Left hindlimb (tissue), 1 donor: Measurements from ENCODE around the gene USP3.

Experiments used
- DNase-seq: peaks from one replicate; pipeline ENCODE4 v3.0.0-alpha.2; 2018

The USP3 gene

GRCh38 chr15:63497642-63498467 lies 6.5 kb upstream of the USP3 start:
- DNase-seq, result no peak

GRCh38 chr15:63499175-63499549 lies 5.2 kb upstream of the USP3 start:
- no peak for DNase-seq

DNA sequence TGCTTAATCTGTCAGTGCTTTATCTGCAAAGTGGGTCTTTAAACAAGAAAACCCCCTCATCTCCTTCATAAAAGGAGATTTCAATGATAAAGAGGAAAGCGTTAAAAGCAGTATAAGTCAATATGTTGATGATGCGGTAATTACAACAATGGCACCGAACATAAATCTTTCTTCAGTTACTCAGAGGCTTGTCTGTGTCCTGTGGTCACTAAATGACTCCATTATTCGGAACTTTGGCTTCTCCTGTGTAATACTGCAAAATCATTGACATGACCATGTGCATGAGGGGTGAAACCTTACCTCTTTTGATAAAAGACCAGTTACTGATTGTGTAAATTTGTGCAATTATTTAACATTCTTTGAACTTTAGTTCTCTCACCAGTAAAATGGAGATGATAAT lies 4.8 kb upstream of the USP3 start:
- DNase-seq, result no peak

GRCh38 chr15:63500265-63501250 lies 3.8 kb upstream of the USP3 start:
- no peak for DNase-seq

DNA sequence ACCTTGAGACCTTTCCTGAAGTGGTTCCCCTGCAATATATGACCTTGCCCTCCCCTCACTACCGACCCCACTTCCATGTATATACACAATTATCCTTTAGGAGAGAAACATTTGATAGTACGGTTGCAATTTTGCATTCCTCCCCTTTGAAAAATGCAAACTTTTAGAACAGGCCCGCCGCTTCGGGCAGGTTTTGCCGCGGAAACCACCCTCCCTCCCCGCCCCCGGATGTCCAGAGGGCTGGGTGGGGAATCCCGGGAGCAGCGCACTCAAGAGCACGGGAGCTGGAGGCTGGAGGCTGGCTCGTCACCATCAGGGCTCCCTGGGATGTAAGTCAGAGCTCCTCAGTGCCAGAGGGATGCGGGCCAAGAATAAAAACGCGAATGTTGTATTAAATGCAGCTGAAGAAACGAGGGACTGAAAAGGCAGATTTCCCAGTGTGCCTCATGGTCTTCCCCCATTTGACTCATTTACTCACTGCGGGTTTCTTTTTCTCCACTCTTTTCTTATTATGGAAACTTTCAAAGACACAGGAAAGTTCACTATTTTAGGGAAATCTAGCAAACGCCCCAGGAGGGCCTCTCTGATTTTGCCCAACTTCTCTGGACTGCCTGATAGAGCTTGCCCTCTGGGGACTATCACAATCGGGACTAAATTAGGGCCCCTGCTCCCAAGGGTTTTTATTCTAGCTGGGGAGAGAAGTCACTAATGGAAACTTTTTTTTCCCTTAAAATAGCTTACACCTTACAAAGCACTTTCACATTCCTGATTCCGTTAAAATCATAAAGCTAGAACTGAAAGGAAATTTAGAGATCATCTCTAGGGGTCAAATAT lies 2.9 kb upstream of the USP3 start:
- DNase-seq, result peak; percentile 88

DNA sequence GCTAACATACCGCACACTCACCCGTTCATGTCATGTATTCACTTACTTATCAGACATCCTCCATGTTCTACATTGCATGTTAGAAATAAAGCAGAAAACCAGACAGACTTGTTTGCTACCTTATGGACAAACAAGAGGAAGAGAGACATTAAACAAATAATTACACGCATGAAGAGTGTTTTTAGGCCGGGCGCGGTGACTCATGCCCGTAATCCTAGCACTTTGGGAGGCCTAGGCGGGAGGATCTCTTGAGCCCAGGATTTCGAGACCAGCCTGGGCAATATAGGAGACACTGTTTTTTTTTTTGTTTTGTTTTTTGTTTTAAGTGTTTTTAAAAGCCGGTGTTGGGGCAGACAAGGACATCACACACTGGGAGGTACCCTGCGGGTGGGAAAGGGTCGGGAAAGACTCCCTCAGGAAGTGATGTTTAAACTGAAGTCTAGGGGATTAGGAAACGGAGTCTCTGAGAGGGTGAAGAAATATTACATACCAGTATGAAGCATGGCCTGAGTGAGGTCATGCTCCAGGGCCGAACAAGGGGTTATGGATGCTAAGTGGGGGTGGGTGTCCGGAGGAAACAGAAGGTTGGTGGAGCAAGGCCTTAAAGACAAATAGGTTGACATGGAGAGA lies 2.1 kb upstream of the USP3 start:
- DNase-seq, result no peak

- peak; percentile 84 for DNase-seq
These were observed 1.3 kb upstream of the USP3 start for GRCh38 chr15:63502843-63503738.

GRCh38 chr15:63503739-63504246 lies 600 bp upstream of the USP3 start:
- DNase-seq, result no peak

DNA sequence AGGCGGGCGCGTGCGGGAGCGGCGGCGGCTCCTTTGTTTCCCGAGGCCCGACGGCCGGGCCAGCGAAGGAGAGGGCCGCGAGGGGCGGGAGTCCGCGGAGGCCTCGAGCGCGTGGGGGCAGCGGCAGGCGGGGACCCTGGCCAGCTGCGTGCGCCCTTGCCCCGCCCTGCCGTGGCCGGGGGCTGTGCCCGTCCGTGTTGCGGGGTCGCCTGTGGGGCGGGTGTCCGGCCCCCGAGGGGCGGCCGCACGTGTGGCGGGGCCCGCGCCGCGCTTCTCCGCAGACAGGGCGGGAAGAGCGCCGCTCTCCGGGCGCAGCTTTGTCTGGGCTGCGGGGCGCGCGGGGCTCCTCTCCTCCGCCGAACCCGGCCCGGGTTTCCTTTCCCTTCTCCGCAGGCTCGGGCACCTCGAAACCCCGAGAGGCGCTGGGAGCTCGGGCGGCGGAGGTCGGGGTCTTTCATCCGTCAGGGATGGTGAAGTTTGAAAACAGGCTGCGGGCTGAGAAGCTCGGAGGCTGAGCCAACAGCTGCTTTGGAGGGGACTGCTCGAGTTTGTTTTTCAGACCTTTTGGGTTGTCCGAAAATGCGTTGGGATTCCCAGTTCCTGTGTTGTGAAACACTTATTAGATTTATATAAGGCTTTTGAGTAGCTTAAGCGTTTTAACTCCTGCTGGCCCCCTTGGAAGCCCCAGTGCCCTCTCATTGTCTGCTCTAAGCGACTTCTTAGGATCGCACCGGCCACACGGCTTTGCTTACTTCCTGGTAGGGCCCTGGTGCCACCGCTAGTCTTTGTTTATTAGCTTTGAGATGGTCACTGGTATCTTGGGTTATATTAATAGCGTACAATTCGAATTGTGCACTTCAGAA lies 817 bp downstream of the USP3 start:
- peak; percentile 58 for DNase-seq

DNA sequence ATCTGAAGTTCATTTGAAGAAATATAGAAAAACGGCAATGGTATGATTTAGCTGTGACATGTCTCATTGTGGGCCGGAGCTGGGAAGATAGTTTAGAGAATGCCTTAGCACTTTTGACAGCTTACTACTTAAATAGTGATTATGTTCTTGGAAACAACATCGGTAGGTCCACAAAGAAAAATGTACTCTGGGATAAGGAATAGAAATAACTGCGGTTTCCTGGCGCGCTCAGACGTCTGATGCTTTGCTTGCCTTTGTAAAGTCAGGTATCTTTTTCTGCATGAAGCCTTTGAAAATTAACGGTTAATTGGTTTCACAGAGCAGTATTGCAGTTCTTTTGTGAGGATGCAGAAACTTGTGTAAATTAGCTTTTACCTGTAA lies 1.4 kb downstream of the USP3 start:
- no peak for DNase-seq

GRCh38 chr15:63506537-63507035 lies 2.2 kb downstream of the USP3 start:
- no peak for DNase-seq

DNA sequence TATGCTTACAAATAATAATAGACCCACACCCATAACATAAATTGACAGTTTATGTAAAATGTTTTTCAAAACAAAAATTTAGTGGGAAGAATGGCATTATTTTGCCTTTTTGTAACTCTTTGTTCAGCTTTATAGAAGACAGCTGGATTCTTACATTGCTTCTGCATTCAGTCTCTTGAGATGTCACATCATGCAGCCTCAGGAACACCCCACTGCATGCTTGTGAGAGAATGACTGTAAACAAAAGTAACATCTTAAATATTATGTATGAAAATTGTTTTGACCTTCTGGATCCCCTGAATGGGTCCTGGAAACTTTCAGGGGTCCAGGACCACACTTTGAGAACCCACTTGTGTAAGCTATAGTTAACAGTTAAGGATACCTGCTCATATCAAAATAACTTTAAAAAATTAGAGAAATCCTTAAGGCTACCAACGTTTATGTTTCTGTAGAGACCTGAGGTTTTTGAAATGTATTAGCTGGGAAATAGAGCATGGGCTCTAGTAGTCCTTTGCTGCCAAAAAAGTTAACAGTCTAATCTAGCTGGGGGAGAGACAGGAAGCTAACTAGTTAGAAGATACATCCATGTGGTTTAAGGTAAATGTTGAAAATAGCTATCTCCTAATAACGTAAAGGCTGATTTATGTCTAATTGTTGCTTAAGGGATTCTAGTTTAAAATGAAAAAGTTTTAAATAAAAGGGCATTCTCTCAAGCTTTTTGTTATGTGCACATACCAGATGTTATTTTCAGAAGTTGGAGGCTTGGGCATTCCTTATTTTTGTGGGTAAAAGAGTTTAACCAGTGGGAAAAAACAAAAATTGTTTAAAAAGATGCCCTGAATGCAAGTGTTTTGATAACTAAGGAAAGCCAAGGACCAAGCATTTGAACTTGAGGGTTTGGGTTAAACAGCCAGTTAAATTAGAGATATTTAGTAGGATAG lies 3.8 kb downstream of the USP3 start:
- no peak for DNase-seq

- no peak for DNase-seq
These were observed 4.9 kb downstream of the USP3 start for GRCh38 chr15:63509056-63509954.

- DNase-seq, result no peak
These were observed 5.9 kb downstream of the USP3 start for GRCh38 chr15:63509955-63510940.

GRCh38 chr15:63512148-63512547 lies 7.8 kb downstream of the USP3 start:
- DNase-seq, result no peak

DNA sequence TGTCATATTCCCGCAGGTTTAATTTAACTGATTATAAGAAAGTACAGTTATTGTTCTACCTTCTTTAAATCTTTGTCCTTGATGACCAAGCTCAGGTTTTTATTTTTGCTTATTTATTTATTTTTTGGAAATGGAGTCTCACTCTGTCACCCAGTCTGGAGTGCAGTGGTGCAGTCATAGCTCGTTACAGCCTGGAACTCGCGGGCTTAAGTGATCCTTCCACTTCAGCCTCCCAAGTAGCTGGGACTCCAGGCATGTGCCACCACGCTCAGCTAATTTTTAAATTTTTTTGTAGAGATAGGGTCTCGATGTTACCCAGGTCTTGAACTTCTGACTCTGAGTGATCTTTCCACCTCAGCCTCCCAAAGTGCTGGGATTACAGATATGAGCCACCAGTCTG lies 8.9 kb downstream of the USP3 start:
- DNase-seq, result no peak
